ENCODE results near the gene TNK2.
"Not testable (repeated sequence)": the region's sequence is repeated elsewhere in the genome, so short reads cannot be mapped to it uniquely, and the experiment has no call there.

- TF ChIP-seq CTCF (IDR thresholded peaks at IDR 0.05; ENCODE audit: insufficient read depth, low read depth, low read length); EZH2 (IDR thresholded peaks at IDR 0.05; ENCODE audit: insufficient read depth, low read length): not testable (repeated sequence)
Measured at GRCh38 chr3:195901836-195902585, 6.3 kb downstream of the TNK2 start.
